ENCODE data around the gene IFNG. TPM values are rescaled to one million over a fixed set of nuclear protein-coding genes. Genes with fewer than 3 reads are reported as not detected.

The IFNG gene
- total RNA-seq, 6 experiments from 2014 or later: 0.18 TPM; not detected in 5

- WGBS (ENCODE audit: insufficient coverage, low coverage, low lambda C conversion rate, missing lambda C conversion rate): 0% methylated on average over 1 of the region's 1 CpG
- no peaks in the 10 kb centered on the region for H3K36me3 ChIP-seq
These were observed 45.9 kb downstream of the IFNG start for GRCh38 chr12:68113644-68114043.

GRCh38 chr12:68111995-68112394 is 47.5 kb downstream of the IFNG start:
- no peak for ATAC-seq
- no peak for DNase-seq
- Histone ChIP-seq H3K36me3 (no peaks in the 10 kb centered on the region), H3K9me3 (no peaks in the 10 kb centered on the region), H3K27ac (no peak overlapping the region), H3K4me1 (no peaks in the 10 kb centered on the region), H3K27me3 (no peaks in the 10 kb centered on the region), H3K4me3 (no peak overlapping the region)
- intact Hi-C loops (cut with DNase I): no loop called here
- TF ChIP-seq POLR2A (IDR thresholded peaks at IDR 0.05): no peak
- TF ChIP-seq, protein P1, sequence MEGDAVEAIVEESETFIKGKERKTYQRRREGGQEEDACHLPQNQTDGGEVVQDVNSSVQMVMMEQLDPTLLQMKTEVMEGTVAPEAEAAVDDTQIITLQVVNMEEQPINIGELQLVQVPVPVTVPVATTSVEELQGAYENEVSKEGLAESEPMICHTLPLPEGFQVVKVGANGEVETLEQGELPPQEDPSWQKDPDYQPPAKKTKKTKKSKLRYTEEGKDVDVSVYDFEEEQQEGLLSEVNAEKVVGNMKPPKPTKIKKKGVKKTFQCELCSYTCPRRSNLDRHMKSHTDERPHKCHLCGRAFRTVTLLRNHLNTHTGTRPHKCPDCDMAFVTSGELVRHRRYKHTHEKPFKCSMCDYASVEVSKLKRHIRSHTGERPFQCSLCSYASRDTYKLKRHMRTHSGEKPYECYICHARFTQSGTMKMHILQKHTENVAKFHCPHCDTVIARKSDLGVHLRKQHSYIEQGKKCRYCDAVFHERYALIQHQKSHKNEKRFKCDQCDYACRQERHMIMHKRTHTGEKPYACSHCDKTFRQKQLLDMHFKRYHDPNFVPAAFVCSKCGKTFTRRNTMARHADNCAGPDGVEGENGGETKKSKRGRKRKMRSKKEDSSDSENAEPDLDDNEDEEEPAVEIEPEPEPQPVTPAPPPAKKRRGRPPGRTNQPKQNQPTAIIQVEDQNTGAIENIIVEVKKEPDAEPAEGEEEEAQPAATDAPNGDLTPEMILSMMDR (IDR thresholded peaks at IDR 0.05): no peak

More at GRCh38 chr12:68113644-68114043, 45.9 kb downstream of the IFNG start:
- no peak overlapping the region for H3K4me3 ChIP-seq
- intact Hi-C loops (cut with DNase I): no loop called here
- H3K27me3 ChIP-seq: no peaks in the 10 kb centered on the region
- H3K9me3 ChIP-seq: no peaks in the 10 kb centered on the region
- H3K4me1 ChIP-seq: no peaks in the 10 kb centered on the region
- ATAC-seq (no peak), DNase-seq (no peak)
- H3K27ac ChIP-seq: no peak overlapping the region
- TF ChIP-seq, protein P1 (IDR thresholded peaks at IDR 0.05): peak in 2 of 4 donors; percentile 17 to 21
- no peak for TF ChIP-seq POLR2A (IDR thresholded peaks at IDR 0.05)

DNA sequence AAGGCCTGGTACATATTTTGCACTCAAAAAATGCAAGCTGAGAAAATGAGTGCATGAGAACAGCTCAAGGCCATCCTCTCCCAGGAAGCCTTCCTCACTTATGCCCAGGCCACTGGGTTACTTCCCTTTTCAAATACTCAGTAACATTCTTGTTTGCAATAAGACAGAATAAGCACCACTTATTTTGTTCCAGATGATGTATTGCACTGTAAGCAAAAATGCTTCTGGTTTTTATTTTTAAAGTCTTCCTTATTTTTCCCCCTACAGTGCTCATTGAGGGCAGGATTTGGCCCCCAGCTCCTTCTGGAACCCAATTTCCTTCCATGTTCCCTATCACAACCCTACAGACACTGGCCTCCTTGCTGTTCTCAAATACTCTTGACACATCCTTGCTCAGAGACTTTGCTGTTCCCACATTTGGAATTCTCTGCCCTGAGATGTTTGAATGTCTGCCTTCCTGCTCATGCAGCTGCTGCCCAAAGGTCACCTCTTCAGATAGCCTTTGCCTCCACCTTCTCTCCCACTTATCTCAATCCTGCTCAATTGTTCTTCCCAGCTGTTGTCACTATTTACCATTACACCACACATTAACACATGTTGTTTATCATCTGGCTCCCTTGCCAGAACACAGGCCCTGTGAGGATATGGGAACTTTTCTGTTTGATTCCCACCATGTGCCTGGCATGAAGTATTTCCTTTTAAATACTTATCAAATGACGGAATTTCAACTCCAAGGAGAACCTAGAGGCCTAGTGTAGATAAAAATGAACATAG is 49.9 kb downstream of the IFNG start:
- TF ChIP-seq, protein P1 (IDR thresholded peaks at IDR 0.05): no peak
- no peak for TF ChIP-seq POLR2A (IDR thresholded peaks at IDR 0.05)
- Histone ChIP-seq H3K27ac (no peak overlapping the region), H3K36me3 (no peaks in the 10 kb centered on the region), H3K4me3 (no peak overlapping the region), H3K27me3 (no peaks in the 10 kb centered on the region), H3K4me1 (no peaks in the 10 kb centered on the region), H3K9me3 (no peaks in the 10 kb centered on the region)
- WGBS (ENCODE audit: insufficient coverage, low coverage, low lambda C conversion rate, missing lambda C conversion rate): 53% methylated on average over 1 of the region's 1 CpG
- intact Hi-C loops (cut with DNase I): no loop called here
- ATAC-seq: no peak
- DNase-seq: no peak

- intact Hi-C loops (cut with DNase I): no loop called here
- ATAC-seq (no peak), DNase-seq (no peak)
- Histone ChIP-seq H3K36me3 (no peaks in the 10 kb centered on the region), H3K27ac (no peak overlapping the region), H3K4me3 (no peak overlapping the region), H3K27me3 (no peaks in the 10 kb centered on the region), H3K9me3 (no peaks in the 10 kb centered on the region), H3K4me1 (no peaks in the 10 kb centered on the region)
- TF ChIP-seq, protein P1 (IDR thresholded peaks at IDR 0.05): no peak
- TF ChIP-seq POLR2A (IDR thresholded peaks at IDR 0.05): no peak
These were observed 50.5 kb downstream of the IFNG start for GRCh38 chr12:68109001-68109400.
